T-helper 2 cell treated with Interferon-gamma antibody and Interleukin-4, amounts not matched to agents 100 ng/mL and 5 ng/mL, for 36 hours (primary cell): ENCODE results near the gene SSH3. TPM values are rescaled to one million over a fixed set of nuclear protein-coding genes. Genes with fewer than 3 reads are reported as not detected.

Experiments
- intact Hi-C: fragments of 100-400 bp; cut with micrococcal nuclease; formaldehyde crosslinking; loops from one replicate; pipeline ENCODE4 v1.15.1; 2023
- total RNA-seq: library from RNA; stranded (reverse); gene quantifications from 2 replicates; pipeline ENCODE4 v1.2.3, GENCODE V29; 2022

Gene SSH3
- total RNA-seq, 1 donor from 2014 or later: 14.2 TPM

DNA sequence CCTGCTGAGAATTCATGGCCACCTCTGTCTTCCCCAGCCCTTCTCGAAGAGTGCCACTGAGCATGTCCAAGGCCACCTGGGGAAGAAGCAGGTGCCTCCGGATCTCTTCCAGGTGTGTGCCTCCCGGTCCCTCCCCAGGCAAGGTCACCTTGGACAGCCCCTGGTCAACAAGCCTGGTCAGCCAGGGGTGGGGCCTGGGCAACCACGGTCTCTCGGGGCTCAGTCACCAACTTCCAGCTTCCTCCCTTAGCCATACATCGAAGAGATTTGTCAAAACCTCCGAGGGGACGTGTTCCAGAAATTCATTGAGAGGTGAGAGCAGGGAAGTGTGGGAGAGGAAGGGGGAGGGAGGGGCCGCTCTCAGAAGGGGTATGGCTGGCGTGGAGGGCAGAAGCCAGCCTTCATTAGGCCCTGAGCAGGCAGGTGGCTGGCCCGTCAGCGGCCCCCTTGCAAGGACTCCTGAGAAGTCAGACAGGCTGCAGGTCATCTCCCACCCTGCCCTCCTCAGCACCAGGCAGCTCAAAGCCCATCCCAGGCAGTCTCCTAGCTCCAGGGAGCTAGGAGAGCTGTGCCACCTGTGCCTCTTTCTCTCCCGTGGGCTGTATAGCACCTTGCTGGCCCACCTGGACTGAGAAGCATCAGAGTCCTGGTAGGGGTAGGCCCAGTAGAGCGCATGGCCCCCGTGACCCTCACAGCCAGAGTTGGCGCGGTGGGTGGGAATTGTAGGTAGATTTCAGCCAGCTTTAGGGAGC lies 23.6 kb upstream of the SSH3 start:
- intact Hi-C loops: loop anchor here (5.0 kb wide), 1 partner anchor 37 kb away; no protein-coding TSS in a partner anchor

DNA sequence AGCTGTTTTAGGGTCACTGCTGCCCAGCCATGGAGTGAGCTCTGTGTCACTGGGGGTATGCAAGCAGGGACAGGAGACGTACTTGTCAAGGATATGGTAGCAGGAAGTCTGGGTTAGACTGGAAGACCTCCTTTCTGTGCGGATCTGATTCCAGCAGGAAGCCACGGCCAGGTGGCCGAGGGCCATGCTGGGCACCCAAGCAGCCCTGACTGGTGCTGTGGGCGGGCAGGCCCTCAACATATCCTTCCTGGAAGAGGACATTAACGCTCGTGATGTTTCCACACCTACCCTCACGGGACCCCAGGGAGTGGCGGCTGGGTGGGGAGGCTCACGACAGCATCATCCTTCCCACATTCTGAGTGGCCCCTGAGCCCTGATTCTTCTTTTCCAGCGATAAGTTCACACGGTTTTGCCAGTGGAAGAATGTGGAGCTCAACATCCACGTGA lies 23.0 kb upstream of the SSH3 start:
- intact Hi-C loops: no loop called here

DNA sequence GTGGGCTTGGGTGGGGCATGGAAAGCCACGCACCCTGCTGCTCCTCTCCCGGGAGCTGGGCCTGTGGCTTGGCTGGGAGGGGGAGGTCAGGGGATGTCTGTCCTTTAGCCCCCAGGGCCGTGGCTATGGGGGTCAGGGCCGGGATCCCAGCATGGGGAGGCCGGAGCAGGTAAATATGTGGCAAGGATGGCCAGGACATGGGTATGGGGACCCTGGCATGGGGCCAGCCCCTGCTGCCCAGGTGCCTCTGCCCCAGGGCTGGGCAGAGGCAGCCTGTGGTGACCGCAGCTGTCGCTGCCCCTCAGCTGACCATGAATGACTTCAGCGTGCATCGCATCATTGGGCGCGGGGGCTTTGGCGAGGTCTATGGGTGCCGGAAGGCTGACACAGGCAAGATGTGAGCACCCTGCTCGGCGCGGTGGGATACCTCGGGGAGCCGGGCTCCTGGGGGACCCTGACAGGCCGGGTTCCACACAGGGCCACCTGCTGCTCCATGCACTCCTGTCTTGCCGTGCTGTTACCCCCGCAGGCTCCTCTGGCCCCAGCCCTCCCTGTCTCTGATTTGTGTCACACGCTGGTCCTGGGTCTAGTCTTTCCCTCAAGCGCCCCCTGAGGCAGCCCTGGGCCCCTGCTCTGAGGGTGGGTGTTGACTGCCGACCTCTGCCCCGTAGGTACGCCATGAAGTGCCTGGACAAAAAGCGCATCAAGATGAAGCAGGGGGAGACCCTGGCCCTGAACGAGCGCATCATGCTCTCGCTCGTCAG lies 22.4 kb upstream of the SSH3 start:
- intact Hi-C loops: no loop called here

DNA sequence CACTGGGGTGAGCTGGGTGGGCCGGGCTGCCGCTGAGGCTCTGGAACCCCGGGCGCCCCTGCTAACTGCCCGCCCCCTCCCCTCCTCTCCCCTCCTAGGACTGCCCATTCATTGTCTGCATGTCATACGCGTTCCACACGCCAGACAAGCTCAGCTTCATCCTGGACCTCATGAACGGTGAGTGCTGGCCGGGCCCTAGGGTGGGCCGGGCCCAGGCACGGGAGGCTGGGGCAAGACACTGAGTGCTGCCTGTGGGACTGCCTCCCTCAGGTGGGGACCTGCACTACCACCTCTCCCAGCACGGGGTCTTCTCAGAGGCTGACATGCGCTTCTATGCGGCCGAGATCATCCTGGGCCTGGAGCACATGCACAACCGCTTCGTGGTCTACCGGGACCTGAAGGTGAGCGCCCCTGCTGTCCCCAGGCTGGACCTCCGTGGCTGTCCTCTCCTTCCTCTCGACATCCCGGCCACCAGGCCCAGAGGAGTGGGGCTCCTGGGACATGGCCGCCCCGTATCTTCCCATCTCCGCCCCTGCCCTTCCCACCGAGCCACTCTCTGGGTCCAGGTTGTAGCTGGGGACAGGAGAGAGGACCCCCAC lies 21.7 kb upstream of the SSH3 start:
- intact Hi-C loops: no loop called here

DNA sequence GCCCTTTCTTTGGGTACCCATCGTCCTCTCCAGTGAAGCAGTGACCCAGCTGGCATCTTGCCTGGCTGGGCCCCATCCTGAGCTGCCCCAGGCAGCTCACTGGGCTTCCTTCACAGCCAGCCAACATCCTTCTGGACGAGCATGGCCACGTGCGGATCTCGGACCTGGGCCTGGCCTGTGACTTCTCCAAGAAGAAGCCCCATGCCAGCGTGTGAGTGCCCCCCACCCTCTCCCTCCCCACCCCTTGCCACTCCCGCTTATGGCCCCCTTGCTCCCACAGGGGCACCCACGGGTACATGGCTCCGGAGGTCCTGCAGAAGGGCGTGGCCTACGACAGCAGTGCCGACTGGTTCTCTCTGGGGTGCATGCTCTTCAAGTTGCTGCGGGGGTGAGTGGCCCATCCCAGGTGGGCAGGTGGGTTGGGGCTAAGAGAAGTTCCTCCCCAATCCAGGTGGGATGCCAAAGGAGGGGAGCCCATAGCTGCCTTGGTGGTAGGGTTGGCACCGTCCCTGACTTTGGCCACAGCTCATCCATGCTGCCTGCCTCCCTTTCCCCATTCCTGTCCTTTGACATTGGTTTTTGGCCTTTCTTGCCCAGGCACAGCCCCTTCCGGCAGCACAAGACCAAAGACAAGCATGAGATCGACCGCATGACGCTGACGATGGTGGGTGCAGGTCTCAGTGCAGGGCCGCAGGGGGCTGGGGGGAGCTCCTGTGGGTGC lies 21.0 kb upstream of the SSH3 start:
- intact Hi-C loops: no loop called here

DNA sequence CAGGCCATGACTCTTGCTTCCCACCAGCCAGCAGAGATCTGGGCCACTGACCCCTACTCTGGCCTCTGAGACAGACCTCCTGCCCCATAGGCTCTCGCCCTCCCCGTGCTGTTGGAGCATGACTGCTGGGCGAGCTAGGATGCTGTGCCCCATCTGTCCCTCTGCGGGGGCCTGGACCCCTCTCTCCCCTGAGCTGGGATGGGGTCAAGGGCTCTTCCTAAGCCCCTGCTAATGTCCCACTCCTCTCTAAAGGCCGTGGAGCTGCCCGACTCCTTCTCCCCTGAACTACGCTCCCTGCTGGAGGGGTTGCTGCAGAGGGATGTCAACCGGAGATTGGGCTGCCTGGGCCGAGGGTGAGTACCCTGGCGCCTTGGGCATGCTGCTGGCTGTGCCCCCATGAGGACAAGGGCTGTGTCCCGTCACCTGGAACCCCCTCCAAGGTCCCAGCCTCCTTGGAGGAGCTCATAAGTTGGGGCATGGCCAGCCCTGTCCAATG lies 20.4 kb upstream of the SSH3 start:
- intact Hi-C loops: no loop called here

DNA sequence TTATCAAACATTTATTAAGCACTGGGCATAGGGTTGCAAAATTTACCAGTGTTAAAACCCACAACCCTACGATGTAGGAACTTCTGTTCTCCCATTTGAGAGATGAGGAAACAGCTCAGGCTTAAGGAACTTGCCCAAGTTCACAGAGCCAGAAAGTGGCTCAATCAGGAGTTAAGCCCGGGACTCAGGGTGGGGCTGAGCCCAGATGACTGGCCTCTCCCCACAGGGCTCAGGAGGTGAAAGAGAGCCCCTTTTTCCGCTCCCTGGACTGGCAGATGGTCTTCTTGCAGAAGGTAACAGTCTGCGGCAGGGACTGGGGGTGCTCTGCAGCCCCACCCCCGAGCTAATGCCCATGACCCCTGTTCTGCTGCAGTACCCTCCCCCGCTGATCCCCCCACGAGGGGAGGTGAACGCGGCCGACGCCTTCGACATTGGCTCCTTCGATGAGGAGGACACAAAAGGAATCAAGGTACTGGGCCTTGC lies 19.8 kb upstream of the SSH3 start:
- intact Hi-C loops: no loop called here

DNA sequence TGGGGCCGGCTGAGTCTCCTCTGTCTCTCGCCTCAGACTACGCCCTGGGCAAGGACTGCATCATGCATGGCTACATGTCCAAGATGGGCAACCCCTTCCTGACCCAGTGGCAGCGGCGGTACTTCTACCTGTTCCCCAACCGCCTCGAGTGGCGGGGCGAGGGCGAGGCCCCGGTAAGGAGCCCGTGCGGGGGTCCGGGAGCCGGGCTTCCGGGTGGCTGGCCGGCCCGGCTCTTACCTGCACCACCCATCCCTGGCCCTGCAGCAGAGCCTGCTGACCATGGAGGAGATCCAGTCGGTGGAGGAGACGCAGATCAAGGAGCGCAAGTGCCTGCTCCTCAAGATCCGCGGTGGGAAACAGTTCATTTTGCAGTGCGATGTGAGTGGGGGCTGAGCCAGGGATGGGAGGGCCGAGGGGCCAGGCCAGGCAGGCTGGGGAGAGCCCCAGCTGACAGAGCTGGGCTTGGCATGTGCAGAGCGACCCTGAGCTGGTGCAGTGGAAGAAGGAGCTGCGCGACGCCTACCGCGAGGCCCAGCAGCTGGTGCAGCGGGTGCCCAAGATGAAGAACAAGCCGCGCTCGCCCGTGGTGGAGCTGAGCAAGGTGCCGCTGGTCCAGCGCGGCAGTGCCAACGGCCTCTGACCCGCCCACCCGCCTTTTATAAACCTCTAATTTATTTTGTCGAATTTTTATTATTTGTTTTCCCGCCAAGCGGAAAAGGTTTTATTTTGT lies 18.4 kb upstream of the SSH3 start:
- intact Hi-C loops: loop anchor here (5.0 kb wide), 1 partner anchor 117 kb away; the partner anchor contains the start of genes PPP1CA and TBC1D10C

DNA sequence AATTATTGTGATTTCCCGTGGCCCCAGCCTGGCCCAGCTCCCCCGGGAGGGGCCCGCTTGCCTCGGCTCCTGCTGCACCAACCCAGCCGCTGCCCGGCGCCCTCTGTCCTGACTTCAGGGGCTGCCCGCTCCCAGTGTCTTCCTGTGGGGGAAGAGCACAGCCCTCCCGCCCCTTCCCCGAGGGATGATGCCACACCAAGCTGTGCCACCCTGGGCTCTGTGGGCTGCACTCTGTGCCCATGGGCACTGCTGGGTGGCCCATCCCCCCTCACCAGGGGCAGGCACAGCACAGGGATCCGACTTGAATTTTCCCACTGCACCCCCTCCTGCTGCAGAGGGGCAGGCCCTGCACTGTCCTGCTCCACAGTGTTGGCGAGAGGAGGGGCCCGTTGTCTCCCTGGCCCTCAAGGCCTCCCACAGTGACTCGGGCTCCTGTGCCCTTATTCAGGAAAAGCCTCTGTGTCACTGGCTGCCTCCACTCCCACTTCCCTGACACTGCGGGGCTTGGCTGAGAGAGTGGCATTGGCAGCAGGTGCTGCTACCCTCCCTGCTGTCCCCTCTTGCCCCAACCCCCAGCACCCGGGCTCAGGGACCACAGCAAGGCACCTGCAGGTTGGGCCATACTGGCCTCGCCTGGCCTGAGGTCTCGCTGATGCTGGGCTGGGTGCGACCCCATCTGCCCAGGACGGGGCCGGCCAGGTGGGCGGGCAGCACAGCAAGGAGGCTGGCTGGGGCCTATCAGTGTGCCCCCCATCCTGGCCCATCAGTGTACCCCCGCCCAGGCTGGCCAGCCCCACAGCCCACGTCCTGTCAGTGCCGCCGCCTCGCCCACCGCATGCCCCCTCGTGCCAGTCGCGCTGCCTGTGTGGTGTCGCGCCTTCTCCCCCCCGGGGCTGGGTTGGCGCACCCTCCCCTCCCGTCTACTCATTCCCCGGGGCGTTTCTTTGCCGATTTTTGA lies 17.5 kb upstream of the SSH3 start:
- intact Hi-C loops: loop anchor here (5.0 kb wide), 1 partner anchor 116 kb away; the partner anchor contains the start of genes PPP1CA and TBC1D10C

DNA sequence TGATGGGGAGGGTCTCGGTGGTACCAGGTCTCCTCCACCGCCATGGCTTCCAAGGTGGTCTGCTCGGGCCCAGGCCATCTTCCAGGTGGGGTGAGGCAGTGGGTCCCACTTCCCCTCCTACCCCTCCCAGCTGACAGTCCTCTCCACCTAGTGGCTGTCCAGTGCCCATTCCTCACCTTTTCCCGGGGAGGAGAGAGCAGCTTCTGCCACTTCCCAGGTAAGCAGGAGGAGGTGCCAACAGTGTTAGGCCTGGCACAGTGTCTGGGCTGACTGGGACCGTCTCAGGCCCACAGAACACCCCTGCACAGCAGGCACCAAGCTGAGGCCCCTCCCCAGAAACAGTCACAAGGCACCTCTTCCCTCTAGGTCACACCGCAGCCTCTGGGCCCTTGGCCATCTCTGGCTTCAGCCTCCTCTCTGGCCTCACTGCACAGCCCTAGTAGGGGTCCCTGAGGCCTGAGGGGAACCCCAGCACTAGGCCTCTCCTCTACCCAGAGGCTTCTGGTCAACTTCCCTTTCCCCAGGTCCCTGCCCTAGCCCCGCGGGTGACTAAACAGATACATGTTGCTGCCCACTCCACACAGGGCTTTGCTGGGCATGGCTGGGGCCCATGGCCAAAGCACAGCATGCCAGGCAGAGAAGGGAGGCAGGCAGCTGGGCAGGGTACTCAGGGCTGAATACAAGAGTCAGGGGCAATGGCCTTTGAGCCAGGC lies 16.6 kb upstream of the SSH3 start:
- intact Hi-C loops: loop anchor here (5.0 kb wide), 1 partner anchor 116 kb away; the partner anchor contains the start of genes PPP1CA and TBC1D10C

DNA sequence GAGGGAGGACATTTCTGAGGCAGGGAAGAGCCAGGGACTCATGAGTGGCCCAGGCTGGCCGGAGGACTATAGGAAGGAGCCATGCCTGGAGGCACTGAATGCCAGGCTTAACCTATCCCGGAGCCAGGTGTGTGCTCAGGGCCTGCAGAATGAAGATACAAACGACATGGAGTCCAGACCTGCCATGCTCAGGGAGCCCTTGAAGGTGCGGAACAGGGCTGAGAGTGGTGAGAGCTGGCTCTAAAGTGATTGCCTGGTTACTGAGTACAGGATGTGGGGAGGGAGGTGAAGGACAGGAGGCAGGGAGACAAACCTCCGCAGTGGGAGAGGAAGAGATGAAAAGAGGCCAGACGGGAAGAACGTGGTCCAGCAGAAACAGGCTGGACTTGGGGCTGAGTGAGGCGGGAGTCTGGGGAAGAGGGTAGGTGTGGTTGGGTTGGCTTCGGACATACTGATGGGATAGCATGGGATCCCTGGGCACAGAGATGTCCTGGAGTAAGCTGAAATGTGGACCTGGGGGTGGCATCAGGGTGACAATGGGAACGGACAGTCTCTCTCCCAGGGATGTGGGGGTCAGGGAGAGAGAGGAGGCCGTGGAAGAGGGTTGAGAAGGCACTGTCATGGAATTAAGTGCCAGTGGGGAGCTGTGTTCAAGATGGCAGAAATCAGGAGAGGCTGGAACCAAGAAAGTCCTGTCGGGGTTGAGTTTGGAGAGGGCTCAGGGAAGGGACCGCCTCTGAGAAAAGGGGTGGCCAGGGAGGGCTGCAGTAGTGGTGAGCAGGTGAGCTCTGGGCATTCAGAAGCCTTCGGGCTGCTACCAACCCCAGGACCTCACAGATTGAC lies 15.8 kb upstream of the SSH3 start:
- intact Hi-C loops: loop anchor here (1.0 to 5.0 kb wide), 5 partner anchors 10 to 169 kb away; partner anchors contain the start of genes KDM2A, PPP1CA and TBC1D10C

DNA sequence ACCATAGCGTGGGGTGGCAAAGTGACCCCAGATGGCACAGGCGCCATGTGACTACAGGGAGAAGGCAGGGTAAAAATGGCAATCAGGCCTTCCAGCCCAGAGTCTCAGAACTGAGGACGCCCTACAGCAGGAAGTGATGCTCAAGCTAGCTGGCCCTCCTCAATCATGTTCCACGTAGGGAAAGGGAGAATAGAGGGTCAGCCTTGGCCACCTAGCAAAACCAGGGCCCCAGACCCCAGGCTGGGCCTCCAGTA lies 15.2 kb upstream of the SSH3 start:
- intact Hi-C loops: loop anchor here (1.0 to 5.0 kb wide), 5 partner anchors 11 to 169 kb away; partner anchors contain the start of genes KDM2A, PPP1CA and TBC1D10C

DNA sequence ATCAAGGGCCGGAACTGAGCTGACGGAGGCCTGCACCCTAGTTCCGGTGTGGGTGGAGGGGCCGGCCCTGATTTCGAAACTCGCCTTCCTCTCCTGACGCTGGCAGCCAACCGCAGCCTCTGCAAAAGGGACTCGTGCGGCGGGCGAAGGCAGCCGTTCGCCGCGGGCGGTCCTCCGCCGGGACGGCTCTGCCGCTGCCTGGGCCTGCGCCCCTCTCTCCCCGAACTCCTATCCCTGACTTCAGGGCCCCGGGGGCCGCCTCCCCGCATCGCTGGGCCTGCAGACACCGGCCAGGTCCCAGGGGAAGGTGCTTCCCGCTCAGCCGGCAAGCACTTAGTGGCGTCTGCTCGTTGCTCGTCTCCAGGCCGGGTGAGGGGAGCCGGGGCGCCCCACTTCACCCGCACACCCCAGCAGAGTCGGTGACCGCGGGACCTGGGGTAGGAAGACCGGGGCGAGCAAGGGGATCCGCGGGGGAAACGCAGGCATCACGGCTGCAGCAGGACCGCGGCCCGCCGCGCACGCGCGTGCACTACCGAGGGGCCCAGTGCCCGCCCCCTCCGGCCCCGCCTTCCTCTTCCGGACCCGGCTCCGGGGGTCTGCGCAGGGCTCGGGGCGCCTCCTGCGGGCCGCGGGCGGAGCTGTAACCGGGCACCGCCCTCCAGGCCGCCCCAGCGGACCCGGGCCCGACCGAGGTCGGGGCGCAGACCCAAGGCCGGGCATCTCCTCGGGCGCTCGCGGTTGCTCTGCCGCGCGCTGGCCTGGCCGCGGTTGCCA lies 14.7 kb upstream of the SSH3 start:
- intact Hi-C loops: loop anchor here (1.0 to 5.0 kb wide), 5 partner anchors 11 to 170 kb away; partner anchors contain the start of genes KDM2A, PPP1CA and TBC1D10C

DNA sequence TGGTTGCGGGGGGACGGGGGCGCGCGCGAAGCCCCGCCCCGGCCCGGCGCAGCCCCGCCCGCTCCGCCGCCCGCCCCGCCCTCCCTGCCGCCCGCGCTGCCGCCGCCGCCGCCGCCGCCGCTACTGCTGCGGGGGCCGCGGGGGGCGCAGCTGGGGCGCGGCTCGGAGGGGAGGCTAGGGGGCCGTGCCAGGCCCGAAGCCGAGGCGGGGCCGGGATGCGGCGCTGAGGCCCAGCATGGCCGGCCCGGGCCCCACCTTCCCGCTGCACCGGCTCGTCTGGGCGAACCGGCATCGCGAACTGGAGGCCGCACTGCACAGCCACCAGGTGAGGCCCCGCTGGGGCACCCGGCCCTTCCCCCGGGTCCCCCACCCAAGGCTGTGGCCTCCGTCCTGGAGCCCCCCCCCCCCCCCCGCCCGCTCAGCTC lies 14.1 kb upstream of the SSH3 start, which contains the start of gene ANKRD13D:
TSS of gene ANKRD13D (plus strand) at position 78 of the 425 bp plus-strand sequence. CDS start at position 236, 158 bp downstream.
- intact Hi-C loops: loop anchor here (2.0 to 5.0 kb wide), 2 partner anchors 113 to 170 kb away; partner anchors contain the start of genes KDM2A, PPP1CA and TBC1D10C

DNA sequence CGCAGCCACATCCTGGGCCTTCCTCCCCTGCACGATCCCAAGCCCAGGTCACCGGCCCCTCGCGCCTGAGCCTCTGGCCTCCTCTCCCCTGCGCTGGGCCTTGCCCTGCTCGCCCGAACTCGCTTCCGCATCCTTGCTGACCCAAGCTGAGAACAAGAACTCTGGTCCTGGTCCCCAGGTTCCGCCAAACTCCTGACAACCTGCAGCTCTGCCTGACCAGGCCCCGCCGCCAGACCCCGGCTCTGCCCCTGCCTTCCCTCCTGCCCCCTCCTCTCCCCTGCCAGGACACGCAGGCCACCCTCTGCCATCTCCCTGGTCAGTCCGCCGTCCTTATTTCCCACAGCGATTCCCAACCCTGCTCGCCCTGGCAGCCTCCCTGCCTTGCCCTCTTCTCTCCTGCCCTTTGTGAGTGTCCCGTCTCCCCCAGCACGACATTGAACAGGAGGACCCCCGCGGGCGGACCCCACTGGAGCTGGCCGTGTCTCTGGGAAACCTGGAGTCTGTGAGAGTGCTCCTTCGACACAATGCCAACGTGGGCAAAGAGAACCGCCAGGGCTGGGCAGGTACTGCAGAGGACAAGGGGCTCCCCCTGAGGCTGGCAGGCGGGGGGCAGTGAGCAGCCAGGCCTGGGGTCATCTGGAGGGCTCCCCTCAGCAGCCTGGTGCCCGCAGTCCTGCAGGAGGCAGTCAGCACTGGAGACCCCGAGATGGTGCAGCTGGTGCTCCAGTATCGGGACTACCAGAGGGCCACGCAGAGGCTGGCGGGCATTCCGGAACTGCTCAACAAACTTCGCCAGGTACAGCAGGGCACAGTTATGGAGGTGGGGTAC lies 13.5 kb upstream of the SSH3 start:
- intact Hi-C loops: loop anchor here (2.0 to 5.0 kb wide), 2 partner anchors 112 to 171 kb away; partner anchors contain the start of genes KDM2A, PPP1CA and TBC1D10C
